OCI-LY1 (cell line): Measurements from ENCODE around the gene CUBN.

Experiments used
- CTCF ChIP-seq: fragments of 200-600 bp; sonication (generic), shearing (Covaris generic); IDR thresholded peaks from 2 replicates; pipeline ENCODE4 v1.5.1; 2017; ENCODE audit warnings: mild to moderate bottlenecking, antibody characterized with exemption, low read length, moderate library complexity, mixed read lengths
- EZH2 ChIP-seq: fragments of 200-600 bp; sonication (generic), shearing (Covaris generic); IDR thresholded peaks from 2 replicates; pipeline ENCODE4 v1.8.0; 2017; ENCODE audit warnings: borderline replicate concordance, mixed run types, mild to moderate bottlenecking, antibody characterized with exemption, low read length, moderate library complexity, mixed read lengths

GRCh38 chr10:16952610-16953009 lies 177.0 kb downstream of the CUBN start:
- TF ChIP-seq CTCF (no peak), EZH2 (no peak)
